Activated effector memory CD4-positive, alpha-beta T cell treated with anti-CD3 and anti-CD28 coated beads, Interleukin-2, amount 50 U/mL, for 16 hours (primary cell): ENCODE data around the gene MCTS1.
"Not testable (repeated sequence)": the region's sequence is repeated elsewhere in the genome, so short reads cannot be mapped to it uniquely, and the experiment has no call there.

Source experiments
- DNase-seq: peaks from one replicate; pipeline ENCODE4 v3.0.0-alpha.2; 2020

The MCTS1 gene

DNA sequence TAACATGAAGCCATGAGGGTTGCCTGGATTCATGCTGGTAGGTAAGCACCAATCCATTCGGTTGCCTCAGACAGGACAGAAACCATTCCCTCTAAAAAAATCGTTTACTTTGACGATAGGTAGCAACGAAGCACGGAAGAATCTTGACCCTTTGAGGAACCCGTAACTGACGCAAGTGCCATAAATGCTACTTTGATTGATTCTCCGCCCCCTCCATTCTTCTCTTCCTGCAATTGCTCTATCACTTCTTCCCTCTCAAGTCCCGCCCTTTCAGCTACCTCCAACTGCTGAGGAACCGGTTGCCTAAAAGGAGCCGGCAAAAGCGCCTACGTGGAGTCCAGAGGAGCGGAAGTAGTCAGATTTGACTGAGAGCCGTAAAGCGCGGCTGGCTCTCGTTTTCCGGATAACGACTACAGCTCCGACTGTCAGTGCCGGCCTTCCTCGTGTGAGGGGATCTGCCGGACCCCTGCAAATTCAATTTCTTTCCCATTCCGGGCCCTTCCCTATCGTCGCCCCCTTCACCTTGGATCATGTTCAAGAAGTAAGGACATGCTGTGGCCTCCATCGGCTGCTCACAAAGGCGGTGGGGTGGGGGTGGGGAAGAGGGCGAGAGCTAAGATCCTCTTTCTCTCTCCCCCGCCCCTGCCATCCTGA is at the start of gene MCTS1:
TSS of gene MCTS1 (plus strand) at position 395 of the 654 bp plus-strand sequence. CDS start at position 531, 136 bp downstream.
- peak; percentile 91 for DNase-seq

GRCh38 chrX:120556251-120556650 is 47.6 kb upstream of the MCTS1 start:
- DNase-seq: no peak

GRCh38 chrX:120559804-120560203 is 44.1 kb upstream of the MCTS1 start:
- DNase-seq: no peak

DNA sequence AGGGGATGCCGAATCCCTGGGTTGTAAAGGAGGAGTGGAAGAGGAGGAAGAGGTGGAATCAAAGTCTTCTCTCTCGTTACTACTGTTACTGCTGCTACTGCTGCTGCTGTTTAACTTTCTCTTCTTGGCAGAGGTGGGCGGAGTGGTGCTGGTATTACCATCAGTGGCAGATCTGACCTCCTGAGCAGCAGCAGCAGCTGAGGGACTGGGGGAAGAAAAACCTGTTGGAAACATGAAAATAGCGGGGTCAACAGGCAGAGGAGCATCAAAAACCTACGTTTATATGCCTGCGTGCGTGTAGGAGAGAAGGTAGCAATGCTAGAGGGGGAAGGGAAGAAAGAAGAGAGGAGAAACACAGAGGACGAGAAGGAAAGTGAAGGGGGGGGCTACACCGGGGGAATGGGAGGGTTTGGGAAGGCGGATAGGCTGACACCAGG is 43.5 kb upstream of the MCTS1 start:
- DNase-seq: peak; percentile 77

DNA sequence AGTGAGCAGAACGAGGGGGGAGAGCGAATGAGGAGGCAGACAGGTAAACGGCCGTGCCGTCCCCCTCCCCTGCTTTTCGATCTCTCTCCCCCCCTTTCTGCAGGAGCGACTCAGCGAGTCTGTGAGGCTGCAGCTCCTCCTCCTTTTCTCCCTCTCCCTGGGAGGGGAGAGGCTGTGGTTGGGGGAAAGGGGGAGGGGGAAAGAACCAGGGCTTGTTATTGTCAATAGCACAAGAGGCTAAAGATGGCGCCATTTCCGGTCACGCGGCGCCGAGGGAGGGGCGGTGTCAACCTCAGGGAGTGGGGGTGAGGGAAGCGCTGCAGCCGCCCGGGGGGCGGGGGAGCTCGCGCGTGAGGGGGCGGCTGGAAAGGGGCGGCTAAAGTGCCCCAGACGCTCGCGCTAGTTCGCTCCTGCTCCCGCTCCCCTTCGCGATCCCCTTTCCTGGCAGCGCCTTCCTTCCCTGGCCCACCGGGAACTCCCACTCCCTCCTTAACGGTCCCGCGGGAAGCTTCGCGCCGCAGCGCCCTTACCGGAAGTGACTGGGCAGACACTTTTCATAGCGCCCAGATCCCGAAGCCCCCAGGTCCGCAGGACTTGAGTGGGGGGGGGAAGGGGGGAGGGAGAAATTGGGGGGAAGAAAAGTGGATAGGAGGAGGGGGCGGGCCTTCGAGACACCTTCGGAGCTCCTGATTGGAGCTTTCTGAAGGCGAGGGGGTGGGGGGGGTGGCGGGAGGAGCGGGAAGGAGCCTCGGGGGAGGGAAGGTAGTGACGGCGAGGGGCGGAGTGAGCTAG is 42.9 kb upstream of the MCTS1 start, which contains the start of gene CUL4B:
TSS of gene CUL4B (minus strand) at position 121 of the 792 bp plus-strand sequence. CDS start 324 bp downstream, outside the sequence.
- peak; percentile 97 for DNase-seq

GRCh38 chrX:120561634-120562568 is 42.0 kb upstream of the MCTS1 start:
- no peak for DNase-seq

DNA sequence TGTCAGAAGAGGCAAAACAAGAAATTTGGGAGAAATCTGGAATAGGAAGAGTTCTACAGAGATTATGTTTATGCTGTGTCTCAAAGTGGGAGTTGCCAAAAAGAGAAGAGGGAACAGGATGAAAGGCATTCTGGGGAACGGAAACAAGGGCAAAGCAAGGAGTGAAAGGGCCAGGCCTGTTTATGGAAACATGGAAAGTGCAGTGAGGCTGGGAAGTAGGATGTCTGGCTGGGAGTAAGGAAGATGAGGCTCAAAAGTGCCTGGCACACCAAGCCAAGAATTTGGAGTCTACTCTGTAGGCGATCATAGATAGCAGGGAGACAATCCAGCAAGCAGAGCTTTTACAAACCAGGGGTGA is 41.4 kb upstream of the MCTS1 start:
- DNase-seq: no peak

DNA sequence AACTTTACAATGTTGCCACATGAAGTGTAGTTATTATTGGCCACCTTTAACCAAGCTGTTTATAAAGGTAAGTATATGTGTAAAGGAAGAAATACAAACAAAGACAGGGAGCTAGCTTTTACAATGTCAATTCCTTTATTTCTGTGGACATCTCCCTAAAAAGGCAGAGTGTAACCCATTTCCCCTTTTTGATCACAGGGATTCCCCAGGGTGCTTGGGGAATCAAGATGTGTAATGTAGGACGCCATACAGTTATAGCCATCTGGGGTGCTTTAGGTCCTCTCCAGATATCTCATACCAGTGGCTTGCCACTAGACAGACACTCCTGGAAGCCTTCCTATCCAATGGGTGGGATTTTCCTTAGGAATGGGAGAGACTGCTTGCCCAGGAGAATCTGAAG is 39.0 kb upstream of the MCTS1 start:
- DNase-seq: no peak

GRCh38 chrX:120566817-120567216 is 37.1 kb upstream of the MCTS1 start:
- no peak for DNase-seq

GRCh38 chrX:120568035-120568434 is 35.9 kb upstream of the MCTS1 start:
- no peak for DNase-seq

- DNase-seq: no peak
Observed at GRCh38 chrX:120568609-120569008, 35.3 kb upstream of the MCTS1 start.

DNA sequence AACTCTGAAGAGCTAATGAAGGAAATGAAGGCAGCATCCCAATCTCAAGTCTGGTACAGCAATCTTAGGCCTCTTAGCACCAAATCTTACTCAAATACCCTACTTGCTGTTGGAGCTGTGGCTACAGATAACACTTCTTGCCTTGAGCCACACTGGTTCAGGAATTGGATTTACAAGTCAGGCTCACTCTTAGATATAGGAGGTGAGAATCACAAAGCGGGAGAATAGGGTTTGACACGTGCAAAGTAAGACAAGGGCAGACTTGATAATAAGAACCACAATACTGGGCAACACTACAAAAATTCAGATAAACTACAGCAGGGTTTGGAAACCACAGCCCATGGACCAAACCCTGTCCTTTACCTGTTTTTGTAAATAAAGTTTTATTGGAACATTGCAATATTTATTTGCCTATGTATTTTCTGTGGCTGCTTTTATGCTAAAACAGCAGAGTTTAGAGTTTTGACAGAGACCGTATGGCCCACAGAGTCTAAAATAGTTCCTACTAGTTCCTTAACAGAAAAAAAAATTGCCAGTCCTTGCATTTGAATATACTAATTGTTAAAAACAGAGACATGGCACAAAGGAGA is 33.8 kb upstream of the MCTS1 start:
- no peak for DNase-seq

DNA sequence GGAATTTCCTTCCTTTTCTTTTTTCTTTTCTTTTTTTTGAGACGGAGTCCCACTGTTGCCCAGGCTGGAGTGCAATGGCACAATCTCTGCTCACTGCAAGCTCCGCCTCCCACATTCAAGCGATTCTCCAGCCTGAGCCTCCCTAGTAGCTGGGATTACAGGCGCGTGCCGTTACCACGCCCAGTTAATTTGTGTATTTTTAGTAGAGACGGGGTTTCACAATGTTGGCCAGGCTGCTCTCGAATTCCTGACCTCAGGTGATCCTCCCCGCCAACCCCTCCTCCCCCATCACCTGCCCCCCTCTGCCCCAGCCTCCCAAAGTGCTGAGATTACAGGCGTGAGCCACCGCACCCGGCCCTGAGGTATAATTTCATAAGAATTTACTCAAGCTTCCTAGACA is 30.1 kb upstream of the MCTS1 start:
- not testable (repeated sequence) for DNase-seq

DNA sequence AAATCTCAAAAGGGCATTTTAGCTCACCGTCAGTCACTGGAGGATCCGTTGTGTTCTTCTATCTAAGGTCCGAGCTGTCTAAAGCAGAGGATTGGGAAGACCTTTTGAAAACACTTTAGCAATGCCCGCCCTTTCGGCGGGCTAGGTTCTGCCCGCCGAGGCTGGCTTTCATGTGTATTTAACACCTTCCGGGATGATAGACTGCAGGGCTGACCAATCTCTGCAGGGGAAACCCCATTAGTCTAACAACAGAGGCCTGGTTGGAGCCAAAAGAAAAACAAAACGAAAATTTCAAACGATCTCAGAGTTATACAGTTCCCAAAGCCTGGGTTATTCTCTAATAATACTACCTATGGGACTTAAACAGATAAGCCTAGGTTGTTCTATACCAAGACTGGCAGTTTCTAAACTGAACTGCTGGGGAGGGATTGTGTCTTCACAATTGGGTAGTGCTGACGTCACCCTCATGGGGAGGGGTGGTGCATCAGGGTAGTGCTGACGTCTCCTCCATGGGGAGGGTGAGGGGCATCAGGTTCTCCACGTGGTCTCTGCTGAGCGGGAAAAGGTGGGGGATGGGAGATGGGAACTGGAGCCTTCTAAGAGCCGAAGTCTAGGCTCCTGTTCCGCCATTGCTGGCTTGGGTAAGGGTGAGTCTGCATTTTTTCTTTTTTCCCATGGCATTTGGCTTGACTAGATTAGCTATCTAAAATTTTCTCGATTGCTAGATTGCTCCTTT is 28.4 kb upstream of the MCTS1 start:
- no peak for DNase-seq

DNA sequence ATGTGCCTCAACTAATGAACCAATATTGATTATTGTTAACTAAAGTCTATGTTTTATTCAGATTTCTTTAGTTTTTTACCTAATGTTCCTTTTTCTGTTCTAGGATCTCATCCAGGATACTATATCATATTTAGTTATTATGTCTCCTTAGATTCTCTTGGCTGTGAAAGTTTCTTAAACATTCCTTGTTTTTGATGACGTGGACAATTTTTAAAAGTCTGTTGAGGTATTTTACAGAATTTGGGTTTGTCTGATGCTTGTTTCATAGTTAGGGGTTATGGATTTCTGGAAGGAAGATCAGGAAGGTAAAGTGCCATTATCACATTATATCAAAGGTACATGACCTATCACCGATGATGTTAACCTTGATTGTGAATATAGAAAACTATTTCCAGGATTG is 18.2 kb upstream of the MCTS1 start:
- no peak for DNase-seq

DNA sequence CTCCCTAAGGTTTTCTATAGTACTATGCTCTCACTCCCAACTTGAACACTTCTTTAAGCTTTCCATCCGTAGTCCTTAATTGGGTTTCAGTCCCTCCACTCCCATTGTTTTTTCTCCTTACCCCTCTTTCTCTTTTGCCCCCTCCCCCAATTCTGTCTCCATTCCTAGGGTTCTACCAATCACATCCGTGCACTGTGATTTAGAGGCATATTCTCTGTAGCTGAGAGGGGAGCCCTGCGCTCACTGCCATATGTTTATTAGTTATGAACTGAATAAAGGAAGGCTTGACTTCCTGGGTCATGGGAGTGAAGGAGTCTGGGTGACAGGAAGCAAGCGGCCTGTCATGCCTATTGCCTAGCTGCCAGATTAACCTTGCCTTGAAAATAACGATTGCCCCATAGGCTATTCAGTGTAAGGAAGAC is 471 bp downstream of the MCTS1 start:
- DNase-seq: peak; percentile 67

- no peak for DNase-seq
Observed at GRCh38 chrX:120612086-120612485, 8.2 kb downstream of the MCTS1 start.

DNA sequence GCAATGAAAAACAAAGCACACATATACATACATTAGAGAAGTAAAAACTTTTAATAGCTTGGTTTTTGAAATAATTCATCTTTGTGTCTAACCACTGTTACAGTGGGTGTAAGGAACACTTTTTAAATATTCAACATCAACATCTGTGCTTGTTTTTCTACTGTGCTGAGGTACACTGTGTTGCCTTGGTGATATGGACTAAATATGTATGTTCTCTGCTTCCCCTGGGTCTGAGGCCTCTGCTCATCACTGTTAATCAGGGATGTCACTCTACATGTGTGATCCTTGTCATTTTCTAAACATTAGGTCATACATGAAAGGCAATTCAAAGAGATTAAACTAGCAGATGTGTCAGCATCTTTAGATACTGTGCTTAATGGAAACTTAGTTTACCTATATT is 10.9 kb downstream of the MCTS1 start:
- no peak for DNase-seq

DNA sequence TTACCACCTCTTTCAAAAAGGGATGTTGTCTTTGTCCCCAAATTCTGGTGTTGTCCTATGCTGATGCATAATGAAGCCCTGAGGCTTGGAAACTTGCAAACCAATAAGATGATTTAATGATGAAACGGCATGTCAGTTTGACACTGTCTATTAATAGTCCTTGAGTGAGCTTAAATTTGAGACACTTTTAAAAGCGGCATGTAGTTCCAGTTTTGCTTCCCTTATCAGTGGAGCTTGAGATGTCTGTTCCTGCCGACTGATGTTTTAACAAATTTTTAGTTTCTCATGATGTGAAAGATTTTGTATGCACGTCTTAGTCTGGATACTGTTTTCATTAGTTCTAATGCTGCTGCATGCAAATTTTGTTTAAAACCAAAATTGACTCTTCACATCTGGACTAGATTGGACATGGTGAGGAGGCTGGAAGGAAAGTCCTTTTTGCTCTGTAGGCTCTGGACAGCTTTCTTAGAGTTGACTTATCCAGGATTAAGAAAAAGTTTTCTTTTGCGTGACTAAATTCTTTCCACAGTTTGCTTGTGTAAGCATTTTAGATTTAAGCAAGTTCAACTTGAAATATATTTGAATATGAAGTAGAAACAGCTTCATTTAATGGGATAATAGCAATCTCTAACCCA is 14.2 kb downstream of the MCTS1 start:
- no peak for DNase-seq

- DNase-seq: no peak
Observed at GRCh38 chrX:120625371-120625770, 21.5 kb downstream of the MCTS1 start.
